WTC11 (cell line): ENCODE measurements around the gene PUDP. TPM values are rescaled to one million over a fixed set of nuclear protein-coding genes. Genes with fewer than 3 reads are reported as not detected.

Source experiments
- ATAC-seq: fragments of 200-7000 bp; cut with Tn5 transposase; 2 replicates; pipeline ENCODE4 v1.10.0; 2021; ENCODE audit warnings: mild to moderate bottlenecking, moderate library complexity
- CTCF ChIA-PET: fragments of 300-600 bp; sonication (Branson Sonifier 250); formaldehyde crosslinking; loops from one replicate; lab custom pipeline; 2021; ENCODE audit warnings: antibody characterized with exemption; lab: Charles Lee
- POLR2A ChIA-PET: fragments of 350-600 bp; sonication (Branson Sonifier 250); formaldehyde crosslinking; loops from one replicate; lab custom pipeline; 2021; ENCODE audit warnings: antibody characterized with exemption; lab: Charles Lee
- DNase-seq: peaks from one replicate; pipeline ENCODE4 v3.0.0; 2021; ENCODE audit warnings: low spot score
- H3K27ac Mint-ChIP-seq: 2 replicates; pipeline ENCODE4 v1.8.0; 2021; ENCODE audit warnings: mixed read lengths
- H3K27me3 Mint-ChIP-seq: 2 replicates; pipeline ENCODE4 v1.8.0; 2021; ENCODE audit warnings: low read depth, mild to moderate bottlenecking, moderate library complexity, mixed read lengths
- H3K36me3 Mint-ChIP-seq: 2 replicates; pipeline ENCODE4 v1.8.0; 2021; ENCODE audit warnings: mixed read lengths
- H3K4me1 Mint-ChIP-seq: 2 replicates; pipeline ENCODE4 v1.8.0; 2022; ENCODE audit warnings: mixed read lengths
- H3K4me3 Mint-ChIP-seq: 2 replicates; pipeline ENCODE4 v1.8.0; 2021; ENCODE audit warnings: mild to moderate bottlenecking, moderate library complexity, mixed read lengths
- H3K9me3 Mint-ChIP-seq: 2 replicates; pipeline ENCODE4 v1.8.0; 2021; ENCODE audit warnings: mixed read lengths
- AFF4 ChIP-seq: sonication (generic); formaldehyde crosslinking; IDR thresholded peaks from 2 replicates; pipeline ENCODE4 v1.8.1; 2023; ENCODE audit warnings: mild to moderate bottlenecking, missing genetic modification reagents, borderline replicate concordance
- AR ChIP-seq: fragments of 250-450 bp; sonication (Bioruptor Pico); IDR thresholded peaks from 2 replicates; pipeline ENCODE4 v1.9.0; 2021; ENCODE audit warnings: mild to moderate bottlenecking
- ESRRA ChIP-seq: sonication (generic); formaldehyde crosslinking; IDR thresholded peaks from 2 replicates; pipeline ENCODE4 v1.8.1; 2022; ENCODE audit warnings: mild to moderate bottlenecking, missing genetic modification reagents, borderline replicate concordance
- FOXJ3 ChIP-seq: sonication (generic); formaldehyde crosslinking; IDR thresholded peaks from 2 replicates; pipeline ENCODE4 v1.9.0; 2021; ENCODE audit warnings: missing genetic modification reagents, mild to moderate bottlenecking, borderline replicate concordance
- GABPB1 ChIP-seq: sonication (generic); formaldehyde crosslinking; IDR thresholded peaks from 2 replicates; pipeline ENCODE4 v1.8.1; 2023; ENCODE audit warnings: mild to moderate bottlenecking, missing genetic modification reagents
- HMGA2 ChIP-seq: fragments of 250-450 bp; sonication (Bioruptor Pico); IDR thresholded peaks from 2 replicates; pipeline ENCODE4 v1.4.0; 2021; ENCODE audit warnings: mild to moderate bottlenecking, moderate library complexity
- JUN ChIP-seq: sonication (generic); formaldehyde crosslinking; IDR thresholded peaks from 2 replicates; pipeline ENCODE4 v1.8.0; 2023; ENCODE audit warnings: mild to moderate bottlenecking, missing genetic modification reagents
- NFYB ChIP-seq: sonication (generic); formaldehyde crosslinking; conservative IDR thresholded peaks from 2 replicates; pipeline ENCODE4 v1.8.0; 2022; ENCODE audit warnings: low read depth, missing genetic modification reagents
- NR3C1 ChIP-seq: sonication (generic); formaldehyde crosslinking; conservative IDR thresholded peaks from 2 replicates; pipeline ENCODE4 v1.8.1; 2023; ENCODE audit warnings: low read depth, mild to moderate bottlenecking, missing genetic modification reagents
- OVOL2 ChIP-seq: fragments of 250-450 bp; sonication (Bioruptor Pico); IDR thresholded peaks from 2 replicates; pipeline ENCODE4 v1.9.0; 2021; ENCODE audit warnings: mild to moderate bottlenecking, borderline replicate concordance
- SOX15 ChIP-seq: fragments of 250-450 bp; sonication (Bioruptor Pico); IDR thresholded peaks from 2 replicates; pipeline ENCODE4 v1.9.0; 2021; ENCODE audit warnings: mild to moderate bottlenecking
- TCF7 ChIP-seq: sonication (generic); formaldehyde crosslinking; IDR thresholded peaks from 2 replicates; pipeline ENCODE4 v1.8.0; 2022; ENCODE audit warnings: mild to moderate bottlenecking, low read depth, missing genetic modification reagents, moderate library complexity
- TEAD1 ChIP-seq: sonication (generic); formaldehyde crosslinking; IDR thresholded peaks from 2 replicates; pipeline ENCODE4 v1.8.0; 2022; ENCODE audit warnings: mild to moderate bottlenecking, missing genetic modification reagents
- ZBTB21 ChIP-seq: sonication (generic); formaldehyde crosslinking; IDR thresholded peaks from 2 replicates; pipeline ENCODE4 v1.8.1; 2023; ENCODE audit warnings: mild to moderate bottlenecking, missing genetic modification reagents, borderline replicate concordance
- ZBTB43 ChIP-seq: sonication (generic); formaldehyde crosslinking; IDR thresholded peaks from 2 replicates; pipeline ENCODE4 v1.8.1; 2023; ENCODE audit warnings: mild to moderate bottlenecking, missing genetic modification reagents
- ZNF138 ChIP-seq: sonication (generic); formaldehyde crosslinking; conservative IDR thresholded peaks from 2 replicates; pipeline ENCODE4 v1.8.1; 2022; ENCODE audit warnings: mild to moderate bottlenecking, moderate library complexity, missing genetic modification reagents
- ZNF671 ChIP-seq: fragments of 250-450 bp; sonication (Bioruptor Pico); IDR thresholded peaks from 2 replicates; pipeline ENCODE4 v1.8.0; 2021; ENCODE audit warnings: mild to moderate bottlenecking
- total RNA-seq: library from RNA; stranded (reverse); gene quantifications from 3 replicates; pipeline ENCODE4 v1.2.3, GENCODE V29; 2021
- TF ChIP-seq, protein P1 (sequence below): fragments of 250-450 bp; sonication (Bioruptor Pico); IDR thresholded peaks from 2 replicates; pipeline ENCODE4 v1.9.0; 2021; ENCODE audit warnings: mild to moderate bottlenecking
- TF ChIP-seq, protein P2 (sequence below): sonication (generic); formaldehyde crosslinking; IDR thresholded peaks from 2 replicates; pipeline ENCODE4 v1.8.0; 2022; ENCODE audit warnings: mild to moderate bottlenecking, missing genetic modification reagents
- TF ChIP-seq, protein P3 (sequence below): fragments of 250-450 bp; sonication (Bioruptor Pico); conservative IDR thresholded peaks from 2 replicates; pipeline ENCODE4 v1.9.0; 2021; ENCODE audit warnings: mild to moderate bottlenecking

PUDP gene
- total RNA-seq, 1 experiment from 2014 or later = 20.8 TPM

DNA sequence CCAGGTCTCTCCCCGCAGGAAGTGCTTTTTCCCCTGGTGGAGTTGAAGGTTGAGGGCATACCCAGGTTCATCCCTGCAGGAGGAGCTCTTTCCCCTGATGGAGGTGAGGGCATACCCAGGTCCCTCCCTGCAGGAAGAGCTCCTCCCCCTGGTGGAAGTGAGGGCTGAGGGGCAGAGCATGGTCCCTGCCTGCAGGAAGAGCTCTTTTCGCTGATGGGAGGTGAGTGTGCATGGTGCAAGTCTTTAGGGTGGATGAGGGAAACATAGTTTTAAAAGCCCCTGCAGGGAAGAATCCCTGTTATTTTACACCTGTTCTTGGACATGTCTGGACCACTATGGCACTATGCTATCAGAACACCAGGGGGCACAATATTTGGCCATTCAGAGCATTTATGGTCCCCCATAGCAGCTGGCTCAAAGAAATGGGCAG is 43.7 kb upstream of the PUDP start (continued):
- TF ChIP-seq NFYB (CRISPR knock-in tag) = no peak
- no peak for TF ChIP-seq AFF4 (CRISPR knock-in tag)
- TF ChIP-seq, protein P1, sequence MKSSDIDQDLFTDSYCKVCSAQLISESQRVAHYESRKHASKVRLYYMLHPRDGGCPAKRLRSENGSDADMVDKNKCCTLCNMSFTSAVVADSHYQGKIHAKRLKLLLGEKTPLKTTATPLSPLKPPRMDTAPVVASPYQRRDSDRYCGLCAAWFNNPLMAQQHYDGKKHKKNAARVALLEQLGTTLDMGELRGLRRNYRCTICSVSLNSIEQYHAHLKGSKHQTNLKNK (CRISPR knock-in tag) = no peak
- no peak for TF ChIP-seq ZBTB21

GRCh38 chrX:7190157-7190556 is 42.2 kb upstream of the PUDP start:
- CTCF ChIA-PET = no interaction called here
- Mint-ChIP-seq H3K4me1 (peaks cover under 1% of the 10 kb centered on the region; the same call in 1 of the 2 replicates), H3K36me3 (peaks cover 4% of the 10 kb centered on the region), H3K4me3 (no peak overlapping the region), H3K27me3 (no peaks in the 10 kb centered on the region; the same call in 1 of the 2 replicates), H3K27ac (no peak overlapping the region), H3K9me3 (peaks cover 10% of the 10 kb centered on the region)
- TF ChIP-seq ZBTB43 (no peak), TCF7 (CRISPR knock-in tag) (no peak), FOXJ3 (CRISPR knock-in tag) (no peak), HMGA2 (no peak), GABPB1 (CRISPR knock-in tag) (no peak), ESRRA (CRISPR knock-in tag) (no peak), OVOL2 (CRISPR knock-in tag) (no peak)
- DNase-seq (no peak), ATAC-seq (no peak)
- POLR2A ChIA-PET = no interaction called here

DNA sequence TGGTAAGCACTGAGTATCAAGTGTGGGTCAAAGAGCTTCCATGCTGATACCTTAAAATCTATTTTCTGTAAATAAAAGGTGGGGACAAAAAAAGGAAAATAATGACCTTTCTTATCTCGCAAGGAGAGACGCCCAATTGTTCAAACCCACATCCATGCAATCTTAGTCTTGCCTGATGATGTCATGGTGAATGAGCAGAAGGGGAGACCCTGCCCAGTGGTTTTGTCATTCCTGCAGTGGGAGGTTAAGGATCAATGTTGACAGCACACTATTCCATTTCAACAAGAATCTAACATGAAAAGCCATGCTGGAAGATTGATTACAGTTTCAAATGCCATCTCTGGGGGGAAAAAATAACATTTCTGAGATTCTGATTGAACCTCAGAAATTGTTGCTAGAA is 40.7 kb upstream of the PUDP start:
- no peak overlapping the region for H3K4me3 Mint-ChIP-seq
- H3K9me3 Mint-ChIP-seq = peaks cover 10% of the 10 kb centered on the region
- ChIA-PET POLR2A (no interaction called here), CTCF (no interaction called here)
- no peaks in the 10 kb centered on the region for H3K4me1 Mint-ChIP-seq
- peaks cover 4% of the 10 kb centered on the region for H3K36me3 Mint-ChIP-seq
- ATAC-seq (no peak), DNase-seq (no peak)
- H3K27ac Mint-ChIP-seq = no peak overlapping the region
- no peaks in the 10 kb centered on the region; the same call in 1 of the 2 replicates for H3K27me3 Mint-ChIP-seq
- TF ChIP-seq JUN (CRISPR knock-in tag) (no peak), ZNF138 (CRISPR knock-in tag) (no peak), TEAD1 (CRISPR knock-in tag) (no peak), NR3C1 (CRISPR knock-in tag) (no peak), ZBTB43 (no peak), AR (CRISPR knock-in tag) (no peak), ZNF671 (CRISPR knock-in tag) (no peak), SOX15 (CRISPR knock-in tag) (no peak)
- TF ChIP-seq, protein P2, sequence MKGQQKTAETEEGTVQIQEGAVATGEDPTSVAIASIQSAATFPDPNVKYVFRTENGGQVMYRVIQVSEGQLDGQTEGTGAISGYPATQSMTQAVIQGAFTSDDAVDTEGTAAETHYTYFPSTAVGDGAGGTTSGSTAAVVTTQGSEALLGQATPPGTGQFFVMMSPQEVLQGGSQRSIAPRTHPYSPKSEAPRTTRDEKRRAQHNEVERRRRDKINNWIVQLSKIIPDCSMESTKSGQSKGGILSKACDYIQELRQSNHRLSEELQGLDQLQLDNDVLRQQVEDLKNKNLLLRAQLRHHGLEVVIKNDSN = no peak
- TF ChIP-seq, protein P3, sequence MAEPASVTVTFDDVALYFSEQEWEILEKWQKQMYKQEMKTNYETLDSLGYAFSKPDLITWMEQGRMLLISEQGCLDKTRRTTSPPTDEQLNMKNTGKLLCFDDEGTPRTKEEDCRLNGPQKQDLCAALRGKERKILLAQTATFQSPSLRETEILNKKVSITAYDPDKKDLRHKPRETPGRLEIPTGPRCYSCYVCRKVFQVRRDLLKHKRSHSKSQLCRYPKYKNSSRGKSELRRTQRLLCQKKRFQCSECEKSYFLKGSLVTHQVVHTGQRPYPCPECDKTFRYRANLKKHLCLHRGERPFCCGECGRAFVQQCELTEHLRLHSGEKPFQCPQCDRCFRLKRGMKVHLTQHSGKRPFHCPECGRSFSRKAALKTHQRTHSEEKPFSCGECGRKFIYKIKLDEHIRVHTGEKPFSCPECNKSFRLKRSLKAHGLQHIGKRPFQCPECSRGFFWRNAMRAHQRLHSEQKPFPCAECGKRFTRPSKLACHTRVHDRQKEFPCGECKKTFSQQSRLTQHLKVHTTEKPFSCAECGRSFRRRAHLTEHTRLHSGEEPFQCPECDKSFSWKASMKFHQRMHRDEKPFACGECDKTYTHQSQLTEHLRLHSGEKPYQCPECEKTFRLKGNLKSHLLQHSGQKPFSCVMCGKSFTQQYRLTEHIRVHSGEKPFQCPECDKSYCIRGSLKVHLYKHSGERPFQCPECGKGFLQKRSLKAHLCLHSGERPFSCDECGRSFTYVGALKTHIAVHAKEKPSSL (CRISPR knock-in tag) = no peak
